SK-N-SH treated with all-trans-retinoic acid at 6 μM for 48 hours (cell line): ENCODE results near the gene TMEM116.
A peak's percentile ranks its signal among the peaks of the same experiment; 100 is the strongest.

Source experiments
- ATAC-seq: fragments of 200-7000 bp; cut with Tn5 transposase; 3 replicates; pipeline ENCODE4 v1.9.1; 2020; ENCODE audit warnings: mild to moderate bottlenecking, moderate library complexity
- ISL1 ChIP-seq: fragments of 250-450 bp; sonication (Bioruptor Pico); IDR thresholded peaks from 2 replicates; pipeline ENCODE4 v2.1.2; 2022; ENCODE audit warnings: mild to moderate bottlenecking, moderate library complexity
- OSR1 ChIP-seq: fragments of 250-450 bp; sonication (Bioruptor Pico); IDR thresholded peaks from 2 replicates; pipeline ENCODE4 v1.8.0; 2022; ENCODE audit warnings: moderate library complexity, mild to moderate bottlenecking, inconsistent platforms
- RARB ChIP-seq: fragments of 250-450 bp; sonication (Bioruptor Pico); IDR thresholded peaks from 2 replicates; pipeline ENCODE4 v1.8.0; 2021; ENCODE audit warnings: mild to moderate bottlenecking, moderate library complexity
- SNAI2 ChIP-seq: fragments of 250-450 bp; sonication (Bioruptor Pico); IDR thresholded peaks from 2 replicates; pipeline ENCODE4 v1.5.0; 2020; ENCODE audit warnings: mild to moderate bottlenecking, moderate library complexity
- TCF4 ChIP-seq: fragments of 250-450 bp; sonication (Bioruptor Pico); IDR thresholded peaks from 2 replicates; pipeline ENCODE4 v1.8.0; 2021; ENCODE audit warnings: mild to moderate bottlenecking, moderate library complexity, borderline replicate concordance
- ZC3H10 ChIP-seq: fragments of 250-450 bp; sonication (Bioruptor Pico); IDR thresholded peaks from 2 replicates; pipeline ENCODE4 v1.5.1; 2021; ENCODE audit warnings: mild to moderate bottlenecking, moderate library complexity
- ZFP3 ChIP-seq: fragments of 250-450 bp; sonication (Bioruptor Pico); IDR thresholded peaks from 2 replicates; pipeline ENCODE4 v1.5.0; 2020; ENCODE audit warnings: mild to moderate bottlenecking, moderate library complexity
- ZFP30 ChIP-seq: fragments of 450-650 bp; formaldehyde crosslinking; IDR thresholded peaks from 2 replicates; pipeline ENCODE4 v1.5.0; 2022; ENCODE audit warnings: mild to moderate bottlenecking, moderate library complexity
- ZNF70 ChIP-seq: fragments of 450-650 bp; formaldehyde crosslinking; IDR thresholded peaks from 2 replicates; pipeline ENCODE4 v1.5.0; 2020; ENCODE audit warnings: mild to moderate bottlenecking, moderate library complexity
- TF ChIP-seq, protein P1 (sequence below): fragments of 250-450 bp; sonication (Bioruptor Pico); IDR thresholded peaks from 2 replicates; pipeline ENCODE4 v1.5.0; 2020; ENCODE audit warnings: mild to moderate bottlenecking, moderate library complexity
- TF ChIP-seq, protein P2 (sequence below): fragments of 250-450 bp; sonication (Bioruptor Pico); IDR thresholded peaks from 2 replicates; pipeline ENCODE4 v1.8.0; 2021; ENCODE audit warnings: low read depth, mild to moderate bottlenecking, moderate library complexity, borderline replicate concordance
- TF ChIP-seq, protein P3 (sequence below): fragments of 250-450 bp; sonication (Bioruptor Pico); IDR thresholded peaks from 2 replicates; pipeline ENCODE4 v1.5.1; 2021; ENCODE audit warnings: mild to moderate bottlenecking, moderate library complexity
- TF ChIP-seq, protein P4 (sequence below): fragments of 250-450 bp; sonication (Bioruptor Pico); IDR thresholded peaks from 2 replicates; pipeline ENCODE4 v1.8.0; 2020; ENCODE audit warnings: mild to moderate bottlenecking, moderate library complexity, borderline replicate concordance
- TF ChIP-seq, protein P5 (sequence below): fragments of 250-450 bp; sonication (Bioruptor Pico); IDR thresholded peaks from 2 replicates; pipeline ENCODE4 v1.5.1; 2020; ENCODE audit warnings: low read depth, mild to moderate bottlenecking, moderate library complexity

TMEM116 gene

DNA sequence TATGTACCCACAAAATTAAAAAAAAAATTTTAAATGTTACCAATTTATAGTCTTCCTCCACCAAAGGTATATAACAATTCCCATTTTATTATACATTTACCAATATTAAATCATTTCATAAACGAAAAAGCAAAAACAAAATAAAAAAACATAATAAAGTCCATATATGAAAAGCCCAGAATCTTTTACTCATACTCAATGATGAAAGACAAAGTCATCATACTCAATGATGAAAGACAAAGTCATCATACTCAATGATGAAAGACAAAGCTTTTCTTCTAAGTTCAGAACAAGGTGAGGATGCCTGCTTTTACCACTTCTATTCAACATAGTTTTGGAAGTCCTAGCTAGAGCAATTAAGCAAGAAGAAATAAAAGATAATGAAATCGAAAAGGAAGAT lies 28.1 kb downstream of the TMEM116 start:
- TF ChIP-seq RARB (no peak), ZC3H10 (CRISPR knock-in tag) (no peak), SNAI2 (CRISPR knock-in tag) (no peak), ZFP30 (CRISPR knock-in tag) (no peak), ZNF70 (CRISPR knock-in tag) (no peak)
- TF ChIP-seq, protein P1, sequence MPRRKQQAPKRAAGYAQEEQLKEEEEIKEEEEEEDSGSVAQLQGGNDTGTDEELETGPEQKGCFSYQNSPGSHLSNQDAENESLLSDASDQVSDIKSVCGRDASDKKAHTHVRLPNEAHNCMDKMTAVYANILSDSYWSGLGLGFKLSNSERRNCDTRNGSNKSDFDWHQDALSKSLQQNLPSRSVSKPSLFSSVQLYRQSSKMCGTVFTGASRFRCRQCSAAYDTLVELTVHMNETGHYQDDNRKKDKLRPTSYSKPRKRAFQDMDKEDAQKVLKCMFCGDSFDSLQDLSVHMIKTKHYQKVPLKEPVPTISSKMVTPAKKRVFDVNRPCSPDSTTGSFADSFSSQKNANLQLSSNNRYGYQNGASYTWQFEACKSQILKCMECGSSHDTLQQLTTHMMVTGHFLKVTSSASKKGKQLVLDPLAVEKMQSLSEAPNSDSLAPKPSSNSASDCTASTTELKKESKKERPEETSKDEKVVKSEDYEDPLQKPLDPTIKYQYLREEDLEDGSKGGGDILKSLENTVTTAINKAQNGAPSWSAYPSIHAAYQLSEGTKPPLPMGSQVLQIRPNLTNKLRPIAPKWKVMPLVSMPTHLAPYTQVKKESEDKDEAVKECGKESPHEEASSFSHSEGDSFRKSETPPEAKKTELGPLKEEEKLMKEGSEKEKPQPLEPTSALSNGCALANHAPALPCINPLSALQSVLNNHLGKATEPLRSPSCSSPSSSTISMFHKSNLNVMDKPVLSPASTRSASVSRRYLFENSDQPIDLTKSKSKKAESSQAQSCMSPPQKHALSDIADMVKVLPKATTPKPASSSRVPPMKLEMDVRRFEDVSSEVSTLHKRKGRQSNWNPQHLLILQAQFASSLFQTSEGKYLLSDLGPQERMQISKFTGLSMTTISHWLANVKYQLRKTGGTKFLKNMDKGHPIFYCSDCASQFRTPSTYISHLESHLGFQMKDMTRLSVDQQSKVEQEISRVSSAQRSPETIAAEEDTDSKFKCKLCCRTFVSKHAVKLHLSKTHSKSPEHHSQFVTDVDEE (CRISPR knock-in tag), result no peak
- TF ChIP-seq, protein P2, sequence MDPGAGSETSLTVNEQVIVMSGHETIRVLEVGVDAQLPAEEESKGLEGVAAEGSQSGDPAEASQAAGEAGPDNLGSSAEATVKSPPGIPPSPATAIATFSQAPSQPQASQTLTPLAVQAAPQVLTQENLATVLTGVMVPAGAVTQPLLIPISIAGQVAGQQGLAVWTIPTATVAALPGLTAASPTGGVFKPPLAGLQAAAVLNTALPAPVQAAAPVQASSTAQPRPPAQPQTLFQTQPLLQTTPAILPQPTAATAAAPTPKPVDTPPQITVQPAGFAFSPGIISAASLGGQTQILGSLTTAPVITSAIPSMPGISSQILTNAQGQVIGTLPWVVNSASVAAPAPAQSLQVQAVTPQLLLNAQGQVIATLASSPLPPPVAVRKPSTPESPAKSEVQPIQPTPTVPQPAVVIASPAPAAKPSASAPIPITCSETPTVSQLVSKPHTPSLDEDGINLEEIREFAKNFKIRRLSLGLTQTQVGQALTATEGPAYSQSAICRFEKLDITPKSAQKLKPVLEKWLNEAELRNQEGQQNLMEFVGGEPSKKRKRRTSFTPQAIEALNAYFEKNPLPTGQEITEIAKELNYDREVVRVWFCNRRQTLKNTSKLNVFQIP (CRISPR knock-in tag), result no peak
- TF ChIP-seq, protein P3, sequence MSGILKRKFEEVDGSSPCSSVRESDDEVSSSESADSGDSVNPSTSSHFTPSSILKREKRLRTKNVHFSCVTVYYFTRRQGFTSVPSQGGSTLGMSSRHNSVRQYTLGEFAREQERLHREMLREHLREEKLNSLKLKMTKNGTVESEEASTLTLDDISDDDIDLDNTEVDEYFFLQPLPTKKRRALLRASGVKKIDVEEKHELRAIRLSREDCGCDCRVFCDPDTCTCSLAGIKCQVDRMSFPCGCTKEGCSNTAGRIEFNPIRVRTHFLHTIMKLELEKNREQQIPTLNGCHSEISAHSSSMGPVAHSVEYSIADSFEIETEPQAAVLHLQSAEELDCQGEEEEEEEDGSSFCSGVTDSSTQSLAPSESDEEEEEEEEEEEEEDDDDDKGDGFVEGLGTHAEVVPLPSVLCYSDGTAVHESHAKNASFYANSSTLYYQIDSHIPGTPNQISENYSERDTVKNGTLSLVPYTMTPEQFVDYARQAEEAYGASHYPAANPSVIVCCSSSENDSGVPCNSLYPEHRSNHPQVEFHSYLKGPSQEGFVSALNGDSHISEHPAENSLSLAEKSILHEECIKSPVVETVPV (CRISPR knock-in tag), result no peak
- TF ChIP-seq, protein P4, sequence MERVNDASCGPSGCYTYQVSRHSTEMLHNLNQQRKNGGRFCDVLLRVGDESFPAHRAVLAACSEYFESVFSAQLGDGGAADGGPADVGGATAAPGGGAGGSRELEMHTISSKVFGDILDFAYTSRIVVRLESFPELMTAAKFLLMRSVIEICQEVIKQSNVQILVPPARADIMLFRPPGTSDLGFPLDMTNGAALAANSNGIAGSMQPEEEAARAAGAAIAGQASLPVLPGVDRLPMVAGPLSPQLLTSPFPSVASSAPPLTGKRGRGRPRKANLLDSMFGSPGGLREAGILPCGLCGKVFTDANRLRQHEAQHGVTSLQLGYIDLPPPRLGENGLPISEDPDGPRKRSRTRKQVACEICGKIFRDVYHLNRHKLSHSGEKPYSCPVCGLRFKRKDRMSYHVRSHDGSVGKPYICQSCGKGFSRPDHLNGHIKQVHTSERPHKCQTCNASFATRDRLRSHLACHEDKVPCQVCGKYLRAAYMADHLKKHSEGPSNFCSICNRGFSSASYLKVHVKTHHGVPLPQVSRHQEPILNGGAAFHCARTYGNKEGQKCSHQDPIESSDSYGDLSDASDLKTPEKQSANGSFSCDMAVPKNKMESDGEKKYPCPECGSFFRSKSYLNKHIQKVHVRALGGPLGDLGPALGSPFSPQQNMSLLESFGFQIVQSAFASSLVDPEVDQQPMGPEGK (CRISPR knock-in tag), result no peak
- TF ChIP-seq, protein P5, sequence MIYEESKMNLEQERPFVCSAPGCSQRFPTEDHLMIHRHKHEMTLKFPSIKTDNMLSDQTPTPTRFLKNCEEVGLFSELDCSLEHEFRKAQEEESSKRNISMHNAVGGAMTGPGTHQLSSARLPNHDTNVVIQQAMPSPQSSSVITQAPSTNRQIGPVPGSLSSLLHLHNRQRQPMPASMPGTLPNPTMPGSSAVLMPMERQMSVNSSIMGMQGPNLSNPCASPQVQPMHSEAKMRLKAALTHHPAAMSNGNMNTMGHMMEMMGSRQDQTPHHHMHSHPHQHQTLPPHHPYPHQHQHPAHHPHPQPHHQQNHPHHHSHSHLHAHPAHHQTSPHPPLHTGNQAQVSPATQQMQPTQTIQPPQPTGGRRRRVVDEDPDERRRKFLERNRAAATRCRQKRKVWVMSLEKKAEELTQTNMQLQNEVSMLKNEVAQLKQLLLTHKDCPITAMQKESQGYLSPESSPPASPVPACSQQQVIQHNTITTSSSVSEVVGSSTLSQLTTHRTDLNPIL, result no peak
- TF ChIP-seq, all 23 proteins: peak for 0
- no peak for ATAC-seq

DNA sequence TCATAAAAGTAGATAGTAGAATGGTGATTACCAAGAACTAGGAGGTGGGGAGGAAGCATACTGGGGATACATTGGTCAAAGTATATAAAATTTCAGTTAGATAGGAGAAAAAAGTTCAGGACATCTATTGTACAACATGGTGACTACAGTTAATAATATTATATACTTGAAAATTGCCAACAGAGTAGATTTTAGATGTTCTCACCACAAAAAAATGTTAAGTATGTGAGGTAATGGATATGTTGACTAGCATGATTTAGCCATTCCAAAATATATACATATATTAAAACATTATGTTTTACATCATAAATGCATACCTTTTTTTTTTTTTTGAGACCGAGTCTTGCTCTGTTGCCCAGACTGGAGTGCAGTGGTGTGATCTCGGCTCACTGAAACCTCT lies 31.0 kb downstream of the TMEM116 start:
- peak; percentile 28; the same call in 1 of the 2 replicates for TF ChIP-seq ISL1 (CRISPR knock-in tag)
- TF ChIP-seq ZC3H10 (CRISPR knock-in tag), result no peak
- ATAC-seq, result peak; percentile 69

DNA sequence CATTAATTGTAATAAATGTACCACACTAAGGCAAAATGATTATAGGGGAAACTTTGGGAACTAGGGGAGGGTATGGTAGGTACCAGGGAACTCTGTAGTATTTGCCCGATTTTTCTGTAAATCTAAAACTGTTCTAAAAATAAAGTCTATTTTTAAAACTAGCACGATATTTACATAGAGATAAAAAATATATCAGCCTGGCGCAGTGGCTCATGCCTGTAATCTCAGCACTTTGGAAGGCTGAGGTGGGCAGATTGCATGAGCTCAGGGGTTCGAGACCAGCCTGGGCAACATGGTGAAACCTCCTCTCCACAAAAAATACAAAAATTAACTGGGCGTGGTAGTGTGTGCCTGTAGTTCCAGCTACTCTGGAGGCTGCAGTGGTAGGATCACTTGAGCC lies 32.4 kb downstream of the TMEM116 start:
- TF ChIP-seq, protein P3 (CRISPR knock-in tag), result no peak
- no peak for TF ChIP-seq ZFP30 (CRISPR knock-in tag)
- no peak for TF ChIP-seq ZNF70 (CRISPR knock-in tag)
- no peak for TF ChIP-seq ISL1 (CRISPR knock-in tag)
- no peak for TF ChIP-seq ZC3H10 (CRISPR knock-in tag)
- TF ChIP-seq OSR1 (CRISPR knock-in tag), result no peak
- TF ChIP-seq, protein P4 (CRISPR knock-in tag), result no peak
- no peak for TF ChIP-seq ZFP3 (CRISPR knock-in tag)
- TF ChIP-seq TCF4 (CRISPR knock-in tag), result no peak
- TF ChIP-seq, protein P2 (CRISPR knock-in tag), result no peak
- ATAC-seq, result no peak
